Cardiac muscle cell (in vitro differentiated cells and primary cell): Measurements from ENCODE around the gene RFX8. TPM values are rescaled to one million over a fixed set of nuclear protein-coding genes. Genes with fewer than 3 reads are reported as not detected.
A peak's percentile ranks its signal among the peaks of the same experiment; 100 is the strongest.

ENCODE experiments used
- DNase-seq, 2 donors: peaks; one replicate each; pipeline versions ENCODE4 v3.0.0 to v3.0.0-alpha.2; 2010 to 2017; ENCODE audit warnings: low read depth in 1 of 2, low spot score in 1 of 2
- H3K27ac ChIP-seq: fragments of 200-600 bp; sonication (generic); 2 replicates; pipeline ENCODE4 v1.5.1; 2016
- H3K27me3 ChIP-seq: fragments of 200-600 bp; sonication (generic); 2 replicates; pipeline ENCODE4 v1.6.0; 2016; ENCODE audit warnings: control low read depth
- H3K36me3 ChIP-seq: fragments of 200-600 bp; sonication (generic); 2 replicates; pipeline ENCODE4 v1.5.1; 2016; ENCODE audit warnings: control low read depth
- H3K4me1 ChIP-seq: fragments of 200-600 bp; sonication (generic); 2 replicates; pipeline ENCODE4 v1.8.1; 2017; ENCODE audit warnings: low read depth, mild to moderate bottlenecking, mixed run types
- H3K4me3 ChIP-seq: fragments of 200-600 bp; sonication (generic); 2 replicates; pipeline ENCODE4 v1.5.1; 2016; ENCODE audit warnings: mild to moderate bottlenecking
- H3K9me3 ChIP-seq: fragments of 200-600 bp; sonication (generic); 2 replicates; pipeline ENCODE4 v1.5.1; 2017; ENCODE audit warnings: low read depth, mild to moderate bottlenecking, control low read depth
- CTCF ChIP-seq: IDR thresholded peaks from 2 replicates; pipeline ENCODE4 v1.5.1; 2012; ENCODE audit warnings: low read depth, mild to moderate bottlenecking, low read length
- polyA plus RNA-seq: library from polyadenylated mRNA; unstranded; fragments of >200 nt; fragmentation: Nextera tagmentation; extraction: Ambion mirVana; gene quantifications from 2 replicates; pipeline ENCODE4 v1.2.1, GENCODE V29; 2016
- total RNA-seq: library from RNA; depleted of rRNA; stranded (reverse); fragments of >200 nt; gene quantifications from 2 replicates; pipeline ENCODE4 v1.2.3, GENCODE V29; 2016

RFX8 gene
- total and polyA plus RNA-seq, 2 experiments from 2014 or later, result 0.12 TPM; not detected in 1

- no peak overlapping the region for H3K4me3 ChIP-seq
- no peaks in the 10 kb centered on the region for H3K36me3 ChIP-seq
- TF ChIP-seq CTCF, result no peak
- H3K9me3 ChIP-seq, result no peaks in the 10 kb centered on the region
- no peak overlapping the region for H3K27ac ChIP-seq
- no peaks in the 10 kb centered on the region for H3K4me1 ChIP-seq
- H3K27me3 ChIP-seq, result no peaks in the 10 kb centered on the region
- DNase-seq, result no peak
Observed at GRCh38 chr2:101399021-101399799, 75.7 kb downstream of the RFX8 start.

- Histone ChIP-seq H3K4me3 (no peak overlapping the region), H3K4me1 (no peaks in the 10 kb centered on the region), H3K27me3 (no peaks in the 10 kb centered on the region), H3K36me3 (no peaks in the 10 kb centered on the region), H3K27ac (no peak overlapping the region), H3K9me3 (no peaks in the 10 kb centered on the region)
- no peak for TF ChIP-seq CTCF
- no peak for DNase-seq
Observed at GRCh38 chr2:101398116-101398821, 76.6 kb downstream of the RFX8 start.

GRCh38 chr2:101396316-101396717 lies 78.6 kb downstream of the RFX8 start:
- no peak overlapping the region for H3K27ac ChIP-seq
- H3K9me3 ChIP-seq, result no peaks in the 10 kb centered on the region
- no peaks in the 10 kb centered on the region for H3K4me1 ChIP-seq
- no peak for TF ChIP-seq CTCF
- H3K4me3 ChIP-seq, result no peak overlapping the region
- no peaks in the 10 kb centered on the region for H3K36me3 ChIP-seq
- DNase-seq, result peak in 1 of 2 donors; percentile 75
- H3K27me3 ChIP-seq, result no peaks in the 10 kb centered on the region

- Histone ChIP-seq H3K27me3 (no peaks in the 10 kb centered on the region), H3K36me3 (no peaks in the 10 kb centered on the region), H3K9me3 (no peaks in the 10 kb centered on the region), H3K27ac (no peak overlapping the region), H3K4me1 (no peaks in the 10 kb centered on the region), H3K4me3 (no peak overlapping the region)
- DNase-seq, result no peak
- TF ChIP-seq CTCF, result no peak
Observed at GRCh38 chr2:101395545-101396315, 79.2 kb downstream of the RFX8 start.

- Histone ChIP-seq H3K27me3 (peaks cover 65% of the 10 kb centered on the region), H3K4me3 (no peak overlapping the region), H3K9me3 (no peaks in the 10 kb centered on the region), H3K27ac (no peak overlapping the region), H3K4me1 (no peaks in the 10 kb centered on the region), H3K36me3 (no peaks in the 10 kb centered on the region)
- no peak for TF ChIP-seq CTCF
- peak in 1 of 2 donors; percentile 44 for DNase-seq
Observed at GRCh38 chr2:101388232-101388631, 86.7 kb downstream of the RFX8 start.
